ENCODE measurements around the gene TMC3. TPM values are rescaled to one million over a fixed set of nuclear protein-coding genes. Genes with fewer than 3 reads are reported as not detected.

The TMC3 gene
- total RNA-seq, 2 experiments from 2014 or later = not detected

DNA sequence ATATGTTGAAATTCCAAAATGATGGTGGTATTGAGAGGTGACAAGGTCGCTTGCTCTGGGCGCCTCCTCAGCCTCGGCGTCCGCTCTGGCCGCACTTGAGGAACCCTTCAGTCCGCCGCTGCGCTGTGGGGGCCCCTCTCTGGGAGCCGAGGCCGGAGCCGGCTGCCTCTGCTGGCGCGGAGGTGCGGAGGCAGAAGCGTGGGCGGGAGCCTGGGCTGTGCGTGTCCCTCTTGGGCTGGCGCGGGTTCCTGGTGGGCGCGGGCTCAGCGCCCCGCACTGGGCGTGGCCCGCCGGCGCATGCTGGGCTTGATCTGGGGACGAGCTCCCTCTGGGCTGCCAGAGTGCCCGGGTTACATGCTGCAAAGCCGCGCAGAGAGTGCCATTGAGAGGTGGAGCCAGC, 39.8 kb upstream of the TMC3 start:
- Mint-ChIP-seq H3K4me1 (ENCODE audit: low read depth) (peaks cover 32% of the 10 kb centered on the region), H3K4me3 (no peak overlapping the region), H3K36me3 (ENCODE audit: low read depth) (no peaks in the 10 kb centered on the region), H3K27ac (no peak overlapping the region), H3K9me3 (no peaks in the 10 kb centered on the region), H3K27me3 (peaks cover 4% of the 10 kb centered on the region)
- Histone ChIP-seq H3K27ac (ENCODE audit: low read depth in 1 of 2, low read length in 2 of 2) (no peak overlapping the region), H3K4me1 (ENCODE audit: insufficient read depth, low read length) (peaks cover 12% of the 10 kb centered on the region), H3K4me3 (ENCODE audit: low read length) (no peak overlapping the region), H3K27me3 (ENCODE audit: control insufficient read depth in 1 of 2, insufficient read depth in 2 of 2, low read length in 2 of 2) (no peaks in the 10 kb centered on the region), H3K9me3 (ENCODE audit: control insufficient read depth in 1 of 2, insufficient read depth in 1 of 2, low read length in 2 of 2) (no peaks in the 10 kb centered on the region), H3K36me3 (ENCODE audit: insufficient read depth, low read length) (no peaks in the 10 kb centered on the region)
- CTCF ChIA-PET = no interaction called here
- POLR2A ChIA-PET = no interaction called here
- TF ChIP-seq, protein P1, sequence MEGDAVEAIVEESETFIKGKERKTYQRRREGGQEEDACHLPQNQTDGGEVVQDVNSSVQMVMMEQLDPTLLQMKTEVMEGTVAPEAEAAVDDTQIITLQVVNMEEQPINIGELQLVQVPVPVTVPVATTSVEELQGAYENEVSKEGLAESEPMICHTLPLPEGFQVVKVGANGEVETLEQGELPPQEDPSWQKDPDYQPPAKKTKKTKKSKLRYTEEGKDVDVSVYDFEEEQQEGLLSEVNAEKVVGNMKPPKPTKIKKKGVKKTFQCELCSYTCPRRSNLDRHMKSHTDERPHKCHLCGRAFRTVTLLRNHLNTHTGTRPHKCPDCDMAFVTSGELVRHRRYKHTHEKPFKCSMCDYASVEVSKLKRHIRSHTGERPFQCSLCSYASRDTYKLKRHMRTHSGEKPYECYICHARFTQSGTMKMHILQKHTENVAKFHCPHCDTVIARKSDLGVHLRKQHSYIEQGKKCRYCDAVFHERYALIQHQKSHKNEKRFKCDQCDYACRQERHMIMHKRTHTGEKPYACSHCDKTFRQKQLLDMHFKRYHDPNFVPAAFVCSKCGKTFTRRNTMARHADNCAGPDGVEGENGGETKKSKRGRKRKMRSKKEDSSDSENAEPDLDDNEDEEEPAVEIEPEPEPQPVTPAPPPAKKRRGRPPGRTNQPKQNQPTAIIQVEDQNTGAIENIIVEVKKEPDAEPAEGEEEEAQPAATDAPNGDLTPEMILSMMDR (IDR thresholded peaks at IDR 0.05) = no peak
- intact Hi-C loops (cut with DNase I, micrococcal nuclease) = loop anchor here in 1 of 2 experiments (5.0 to 10.0 kb wide), 2 partner anchors 631 to 728 kb away; partner anchors contain the start of gene MEX3B
- DNase-seq (no peak), ATAC-seq (ENCODE audit: poor library complexity) (no peak)

DNA sequence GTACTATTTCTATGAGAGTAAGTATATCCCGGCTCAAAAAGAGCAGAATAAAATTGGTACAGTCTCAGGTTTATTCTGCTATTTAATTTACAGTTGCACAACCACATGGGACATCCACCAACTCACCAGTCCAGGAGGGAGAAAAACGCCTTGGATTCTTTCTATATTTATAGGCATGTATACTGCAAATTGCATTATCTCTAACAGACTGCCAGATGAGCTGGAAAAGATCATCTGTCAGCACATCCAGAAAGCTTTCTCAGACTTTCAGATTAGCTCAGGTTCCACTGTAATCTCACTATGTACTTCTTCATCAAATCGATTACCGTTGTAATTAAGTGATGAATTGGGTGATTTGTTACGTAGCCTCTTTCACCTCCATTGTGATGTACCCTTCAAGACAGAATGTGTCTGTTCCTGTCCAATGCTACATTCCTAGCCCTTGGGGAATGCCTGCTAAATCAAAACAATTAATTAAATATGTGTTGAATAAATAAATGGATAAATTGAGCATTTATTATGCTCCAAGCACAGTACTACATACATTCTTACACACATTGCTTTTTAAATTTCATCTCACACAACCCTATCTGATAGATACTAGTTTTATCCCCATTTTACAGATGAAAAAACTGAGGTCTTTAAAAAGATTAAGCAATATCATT, 38.1 kb upstream of the TMC3 start:
- Mint-ChIP-seq H3K9me3 (no peaks in the 10 kb centered on the region), H3K27me3 (peaks cover 9% of the 10 kb centered on the region), H3K27ac (no peak overlapping the region), H3K4me3 (no peak overlapping the region), H3K4me1 (ENCODE audit: low read depth) (peaks cover 32% of the 10 kb centered on the region), H3K36me3 (ENCODE audit: low read depth) (no peaks in the 10 kb centered on the region)
- H3K4me1 ChIP-seq (ENCODE audit: insufficient read depth, low read length) = peaks cover 12% of the 10 kb centered on the region
- DNase-seq = no peak
- H3K27me3 ChIP-seq (ENCODE audit: control insufficient read depth in 1 of 2, insufficient read depth in 2 of 2, low read length in 2 of 2) = peaks cover 2 to 8% of the 10 kb centered on the region in 2 experiments
- H3K36me3 ChIP-seq (ENCODE audit: insufficient read depth, low read length) = no peaks in the 10 kb centered on the region
- H3K27ac ChIP-seq (ENCODE audit: low read depth in 1 of 2, low read length in 2 of 2) = no peak overlapping the region
- ChIA-PET POLR2A (no interaction called here), CTCF (no interaction called here)
- no peak overlapping the region for H3K4me3 ChIP-seq (ENCODE audit: low read length)
- intact Hi-C loops (cut with DNase I, micrococcal nuclease) = loop anchor here in 1 of 2 experiments (2.0 to 10.0 kb wide), 3 partner anchors 633 to 787 kb away; partner anchors contain the start of gene MEX3B
- no peaks in the 10 kb centered on the region for H3K9me3 ChIP-seq (ENCODE audit: control insufficient read depth in 1 of 2, insufficient read depth in 1 of 2, low read length in 2 of 2)
- TF ChIP-seq, protein P1 (IDR thresholded peaks at IDR 0.05) = no peak
- no peak for ATAC-seq (ENCODE audit: poor library complexity)

DNA sequence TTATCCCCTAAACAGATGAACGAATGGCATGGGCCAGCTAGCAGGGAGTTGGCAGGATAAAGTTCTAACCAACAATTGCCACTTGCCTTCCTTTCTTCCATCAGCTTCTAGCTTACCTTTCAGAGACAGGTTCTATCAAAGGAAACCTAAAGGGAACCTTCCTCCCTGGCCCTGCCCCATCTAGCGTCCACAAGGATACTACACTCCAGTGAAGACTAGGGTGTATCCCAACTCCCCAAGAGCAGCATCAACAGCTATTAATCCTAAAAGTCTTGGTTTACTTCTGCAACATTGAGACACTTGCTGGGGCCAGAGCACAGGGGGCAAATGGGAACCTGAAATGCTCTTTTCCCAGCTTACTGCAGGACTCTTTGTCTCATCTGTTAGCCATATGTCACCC, 37.0 kb upstream of the TMC3 start:
- no peaks in the 10 kb centered on the region for H3K36me3 ChIP-seq (ENCODE audit: insufficient read depth, low read length)
- no peaks in the 10 kb centered on the region for H3K9me3 ChIP-seq (ENCODE audit: control insufficient read depth in 1 of 2, insufficient read depth in 1 of 2, low read length in 2 of 2)
- ChIA-PET POLR2A (interaction anchor here (0.7 to 1.3 kb wide), 3 partner anchors 9 to 125 kb away, joined by 3 to 4 read pairs (median 4); no protein-coding TSS in a partner anchor), CTCF (interaction anchor here (0.7 to 1.9 kb wide), 3 partner anchors 12 to 145 kb away, joined by 3 to 10 read pairs (median 4); no protein-coding TSS in a partner anchor)
- no peaks in the 10 kb centered on the region for H3K36me3 Mint-ChIP-seq (ENCODE audit: low read depth)
- intact Hi-C loops (cut with DNase I, micrococcal nuclease) = loop anchor here in 1 of 2 experiments (2.0 to 10.0 kb wide), 3 partner anchors 634 to 788 kb away; partner anchors contain the start of gene MEX3B
- ATAC-seq (ENCODE audit: poor library complexity) (no peak), DNase-seq (no peak)
- peaks cover 12% of the 10 kb centered on the region for H3K4me1 ChIP-seq (ENCODE audit: insufficient read depth, low read length)
- no peak overlapping the region for H3K4me3 ChIP-seq (ENCODE audit: low read length)
- H3K27me3 Mint-ChIP-seq = peaks cover 11% of the 10 kb centered on the region
- TF ChIP-seq, protein P1 (IDR thresholded peaks at IDR 0.05) = no peak
- H3K27me3 ChIP-seq (ENCODE audit: control insufficient read depth in 1 of 2, insufficient read depth in 2 of 2, low read length in 2 of 2) = peaks cover 2 to 8% of the 10 kb centered on the region in 2 experiments
- no peak overlapping the region for H3K27ac ChIP-seq (ENCODE audit: low read depth in 1 of 2, low read length in 2 of 2)
- no peak overlapping the region for H3K27ac Mint-ChIP-seq
- H3K4me3 Mint-ChIP-seq = no peak overlapping the region
- H3K4me1 Mint-ChIP-seq (ENCODE audit: low read depth) = peaks cover 28% of the 10 kb centered on the region
- H3K9me3 Mint-ChIP-seq = no peaks in the 10 kb centered on the region

Data from CD4-positive, alpha-beta T cell (primary cell).